ENCODE results near the gene MAOB. TPM values are rescaled to one million over a fixed set of nuclear protein-coding genes. Genes with fewer than 3 reads are reported as not detected.
A peak's percentile ranks its signal among the peaks of the same experiment; 100 is the strongest.

The MAOB gene
- total RNA-seq, 4 donors from 2014 or later: 1.2 to 9.5 (median 3.4) TPM

DNA sequence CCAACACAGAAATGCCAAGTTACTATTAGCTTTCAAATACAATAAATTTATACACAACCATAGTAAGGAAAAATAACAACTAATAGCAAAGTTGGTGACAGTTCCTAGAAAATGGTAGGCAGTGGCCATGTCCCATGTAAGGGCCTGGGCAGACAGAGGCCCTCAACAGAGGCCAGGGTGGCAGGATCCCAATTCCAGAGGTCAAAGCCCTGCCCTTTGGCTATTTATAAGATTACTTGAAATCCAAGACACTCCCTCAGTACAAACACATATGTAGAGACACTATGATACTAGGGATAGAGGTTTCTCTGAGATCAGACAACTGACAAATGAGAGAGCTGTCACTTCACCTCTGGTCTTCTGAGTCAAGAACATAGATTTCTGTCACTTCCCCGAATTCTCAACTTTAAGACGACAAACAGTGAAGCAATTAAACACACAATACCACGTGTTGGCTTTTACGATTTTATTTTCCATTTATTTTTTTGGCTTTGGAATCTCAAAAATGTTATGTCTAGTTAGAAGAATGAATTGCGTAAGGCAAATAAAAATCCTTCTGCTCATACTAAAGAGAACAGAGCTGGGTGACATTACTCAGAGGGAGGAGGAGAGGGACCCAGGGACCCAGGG is 16.3 kb upstream of the MAOB start:
- no peak overlapping the region for H3K27ac ChIP-seq
- H3K27me3 ChIP-seq: no peaks in the 10 kb centered on the region
- H3K9me3 ChIP-seq: no peaks in the 10 kb centered on the region
- intact Hi-C loops (cut with DNase I): no loop called here
- TF ChIP-seq POLR2A (IDR thresholded peaks at IDR 0.05): no peak
- TF ChIP-seq, protein P1, sequence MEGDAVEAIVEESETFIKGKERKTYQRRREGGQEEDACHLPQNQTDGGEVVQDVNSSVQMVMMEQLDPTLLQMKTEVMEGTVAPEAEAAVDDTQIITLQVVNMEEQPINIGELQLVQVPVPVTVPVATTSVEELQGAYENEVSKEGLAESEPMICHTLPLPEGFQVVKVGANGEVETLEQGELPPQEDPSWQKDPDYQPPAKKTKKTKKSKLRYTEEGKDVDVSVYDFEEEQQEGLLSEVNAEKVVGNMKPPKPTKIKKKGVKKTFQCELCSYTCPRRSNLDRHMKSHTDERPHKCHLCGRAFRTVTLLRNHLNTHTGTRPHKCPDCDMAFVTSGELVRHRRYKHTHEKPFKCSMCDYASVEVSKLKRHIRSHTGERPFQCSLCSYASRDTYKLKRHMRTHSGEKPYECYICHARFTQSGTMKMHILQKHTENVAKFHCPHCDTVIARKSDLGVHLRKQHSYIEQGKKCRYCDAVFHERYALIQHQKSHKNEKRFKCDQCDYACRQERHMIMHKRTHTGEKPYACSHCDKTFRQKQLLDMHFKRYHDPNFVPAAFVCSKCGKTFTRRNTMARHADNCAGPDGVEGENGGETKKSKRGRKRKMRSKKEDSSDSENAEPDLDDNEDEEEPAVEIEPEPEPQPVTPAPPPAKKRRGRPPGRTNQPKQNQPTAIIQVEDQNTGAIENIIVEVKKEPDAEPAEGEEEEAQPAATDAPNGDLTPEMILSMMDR (IDR thresholded peaks at IDR 0.05): no peak
- H3K36me3 ChIP-seq: no peaks in the 10 kb centered on the region
- H3K4me3 ChIP-seq (replicated peaks in 1 of 3): no peak overlapping the region
- no peaks in the 10 kb centered on the region for H3K4me1 ChIP-seq
- WGBS, 2 donors: 76 to 86% methylated on average over 5 of the region's 5 CpGs
- no peak for DNase-seq

DNA sequence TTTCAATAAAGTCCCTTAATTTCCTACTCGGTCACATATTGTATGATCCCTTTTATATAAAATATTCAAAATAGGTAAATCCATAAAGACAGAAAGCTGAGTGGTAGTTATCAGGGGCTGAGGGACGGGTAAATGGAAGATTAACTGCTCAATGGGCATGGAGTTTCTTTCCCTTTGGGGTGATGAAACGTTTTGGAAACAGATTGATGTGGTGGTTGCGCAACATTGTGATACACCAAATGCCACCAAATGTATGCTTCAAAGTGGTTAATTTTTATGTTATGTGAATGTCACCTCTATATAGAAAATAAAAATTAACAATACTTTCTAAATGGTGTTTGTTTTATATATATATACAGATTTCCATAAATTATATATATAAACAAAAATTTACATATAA is 15.0 kb upstream of the MAOB start:
- no peaks in the 10 kb centered on the region for H3K9me3 ChIP-seq
- DNase-seq: no peak
- no peak overlapping the region for H3K27ac ChIP-seq
- no peaks in the 10 kb centered on the region for H3K27me3 ChIP-seq
- TF ChIP-seq, protein P1 (IDR thresholded peaks at IDR 0.05): no peak
- no peak for TF ChIP-seq POLR2A (IDR thresholded peaks at IDR 0.05)
- no peaks in the 10 kb centered on the region for H3K4me1 ChIP-seq
- 87 to 88% methylated on average over 4 of the region's 4 CpGs for WGBS, 2 donors
- H3K36me3 ChIP-seq: no peaks in the 10 kb centered on the region
- intact Hi-C loops (cut with DNase I): no loop called here
- H3K4me3 ChIP-seq (replicated peaks in 1 of 3): no peak overlapping the region

DNA sequence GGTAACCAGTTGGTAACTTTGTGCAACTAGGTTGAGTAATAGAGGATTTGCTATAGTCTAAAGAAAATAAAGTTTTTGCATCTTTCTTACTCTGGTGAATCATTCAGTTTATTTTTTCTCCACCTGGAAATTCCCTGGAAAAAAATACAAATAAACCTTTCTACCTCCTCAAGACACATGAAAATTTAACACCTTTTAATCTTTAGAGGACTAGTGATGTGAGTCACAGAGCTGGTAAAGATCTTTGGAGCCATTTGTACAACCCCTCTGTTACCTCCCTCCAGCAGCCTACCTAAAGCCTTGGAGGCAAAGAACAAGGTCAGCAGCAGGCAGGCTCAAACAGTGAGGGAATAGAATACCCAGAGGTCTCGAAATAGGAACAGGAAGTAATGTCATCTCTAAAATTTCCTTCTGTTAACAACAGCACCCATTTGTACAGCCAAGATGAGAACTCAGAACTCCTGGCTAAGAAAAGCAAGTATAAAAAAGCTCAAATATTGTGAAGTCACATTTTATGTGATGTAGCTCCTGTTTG is 10.2 kb upstream of the MAOB start:
- Histone ChIP-seq H3K4me1 (no peaks in the 10 kb centered on the region), H3K27me3 (no peaks in the 10 kb centered on the region), H3K9me3 (no peaks in the 10 kb centered on the region), H3K27ac (no peak overlapping the region), H3K4me3 (replicated peaks in 1 of 3) (no peak overlapping the region), H3K36me3 (no peaks in the 10 kb centered on the region)
- no peak for DNase-seq
- 53 to 75% methylated on average over 1 of the region's 1 CpG for whole genome bisulfite sequencing, 2 donors
- intact Hi-C loops (cut with DNase I): no loop called here
- no peak for TF ChIP-seq POLR2A (IDR thresholded peaks at IDR 0.05)
- TF ChIP-seq, protein P1 (IDR thresholded peaks at IDR 0.05): no peak

DNA sequence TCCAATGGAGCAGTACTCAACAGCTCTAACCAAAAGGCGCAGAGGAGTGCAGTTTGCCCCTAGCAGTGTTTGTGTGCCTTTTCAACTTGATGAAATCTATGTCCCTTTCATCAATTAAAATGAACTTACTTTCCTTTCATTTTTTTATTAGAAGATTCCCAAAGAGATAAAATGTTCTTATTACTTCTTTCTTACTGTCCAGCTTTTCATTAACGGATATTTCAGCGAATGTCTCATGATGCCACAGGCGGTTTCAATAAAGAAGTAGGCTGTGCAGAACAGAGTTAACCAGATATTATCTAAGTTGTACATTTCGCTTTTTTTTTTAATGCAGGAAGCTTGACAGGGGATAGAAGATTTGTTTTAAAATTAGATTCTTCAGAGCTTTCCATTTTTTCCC is 3.4 kb upstream of the MAOB start:
- 88 to 93% methylated on average over 5 of the region's 5 CpGs for WGBS, 2 donors
- no peaks in the 10 kb centered on the region for H3K9me3 ChIP-seq
- no peak for DNase-seq
- intact Hi-C loops (cut with DNase I): no loop called here
- H3K27ac ChIP-seq: no peak overlapping the region
- H3K27me3 ChIP-seq: no peaks in the 10 kb centered on the region
- H3K36me3 ChIP-seq: no peaks in the 10 kb centered on the region
- H3K4me1 ChIP-seq: no peaks in the 10 kb centered on the region
- TF ChIP-seq, protein P1 (IDR thresholded peaks at IDR 0.05): no peak
- TF ChIP-seq POLR2A (IDR thresholded peaks at IDR 0.05): no peak
- H3K4me3 ChIP-seq (replicated peaks in 1 of 3): no peak overlapping the region

DNA sequence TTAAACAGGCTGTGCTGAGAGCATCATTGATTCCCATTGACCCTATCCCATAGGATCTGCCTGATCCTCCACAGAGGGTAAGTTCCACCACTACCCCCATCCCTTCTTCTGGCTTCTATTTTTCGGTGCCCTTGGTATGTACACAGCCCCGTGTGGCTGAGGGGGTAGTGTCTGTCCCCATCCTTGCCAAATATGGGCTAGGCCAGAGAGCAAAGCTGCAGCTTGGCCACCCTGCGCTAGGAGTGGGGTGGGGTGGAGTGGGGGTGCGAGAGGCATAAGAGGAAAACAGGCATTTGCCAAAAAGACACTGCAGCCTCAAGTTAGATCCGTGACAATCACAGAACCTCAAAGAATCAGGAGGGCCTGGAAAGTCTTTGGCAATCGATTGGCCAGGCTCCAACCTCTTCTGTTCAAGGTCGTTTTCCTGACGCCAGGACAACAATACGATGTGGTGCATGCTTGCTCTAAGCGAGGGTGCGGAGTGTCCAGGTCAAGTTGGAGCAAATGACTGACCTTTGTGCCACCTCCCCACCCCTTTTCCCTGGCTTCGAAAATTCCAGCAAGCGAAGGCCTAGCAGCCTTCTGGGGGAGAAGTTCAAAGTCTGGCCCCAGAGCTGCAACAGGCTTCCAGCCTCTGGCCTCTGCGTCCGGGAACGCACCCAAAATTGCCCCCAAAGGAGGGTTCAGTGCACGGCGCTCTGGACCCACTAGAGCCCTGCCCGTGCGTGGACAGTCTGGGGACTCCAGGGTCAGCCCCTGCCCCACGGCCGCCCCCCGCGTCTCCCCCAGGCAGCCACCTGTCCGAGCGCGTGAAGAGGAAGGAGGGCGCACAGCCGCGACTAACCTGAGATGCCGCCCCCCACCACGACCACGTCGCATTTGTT is 598 bp downstream of the MAOB start:
- peak; percentile 20 to 29 for DNase-seq
- Histone ChIP-seq H3K9me3 (no peaks in the 10 kb centered on the region), H3K27me3 (no peaks in the 10 kb centered on the region), H3K4me3 (replicated peaks in 1 of 3) (peak overlapping the region in 1 of 3 donors; percentile 10), H3K36me3 (no peaks in the 10 kb centered on the region), H3K27ac (no peak overlapping the region), H3K4me1 (no peaks in the 10 kb centered on the region)
- 47% methylated on average over 5 to 15 of the region's 34 CpGs for WGBS, 2 donors
- intact Hi-C loops (cut with DNase I): no loop called here
- no peak for TF ChIP-seq POLR2A (IDR thresholded peaks at IDR 0.05)

Measured in thyroid gland (tissue), 4 donors.